Right renal pelvis (tissue), 4 donors: ENCODE results near the gene PLXND1. TPM values are rescaled to one million over a fixed set of nuclear protein-coding genes. Genes with fewer than 3 reads are reported as not detected.

ENCODE experiments used
- DNase-seq, 4 donors: peaks; one replicate each; pipeline ENCODE4 v3.0.0-alpha.2; 2013; ENCODE audit warnings: low read depth in 4 of 4, low spot score in 3 of 4, missing footprints in 1 of 4
- polyA plus RNA-seq, 4 donors: library from polyadenylated mRNA; unstranded; fragments of 120-200 nt; gene quantifications; one replicate each; pipeline ENCODE4 v1.2.1, GENCODE V29; 2013; ENCODE audit not compliant: insufficient read length in 4 of 4

The PLXND1 gene
- polyA plus RNA-seq, 4 donors = 119 to 164 (median 138) TPM

GRCh38 chr3:129603561-129603942, 2.9 kb downstream of the PLXND1 start:
- DNase-seq = no peak

- DNase-seq = no peak
Observed at GRCh38 chr3:129602730-129603560, 3.5 kb downstream of the PLXND1 start.

- DNase-seq = no peak
Observed at GRCh38 chr3:129602309-129602708, 4.2 kb downstream of the PLXND1 start.

GRCh38 chr3:129601713-129602112, 4.8 kb downstream of the PLXND1 start:
- DNase-seq = no peak

- DNase-seq = no peak
Observed at GRCh38 chr3:129600348-129600747, 6.1 kb downstream of the PLXND1 start.

GRCh38 chr3:129599607-129600006, 6.9 kb downstream of the PLXND1 start:
- DNase-seq = no peak

- DNase-seq = no peak
Observed at GRCh38 chr3:129599073-129599472, 7.4 kb downstream of the PLXND1 start.

- no peak for DNase-seq
Observed at GRCh38 chr3:129598484-129598883, 8.0 kb downstream of the PLXND1 start.

- no peak for DNase-seq
Observed at GRCh38 chr3:129598000-129598381, 8.5 kb downstream of the PLXND1 start.

- DNase-seq = no peak
Observed at GRCh38 chr3:129597087-129597999, 9.1 kb downstream of the PLXND1 start.

- peak in 2 of 4 donors; percentile 77 to 81 for DNase-seq
Observed at GRCh38 chr3:129596194-129597086, 10.0 kb downstream of the PLXND1 start.

GRCh38 chr3:129595544-129596193, 10.8 kb downstream of the PLXND1 start:
- DNase-seq = no peak

GRCh38 chr3:129594907-129595390, 11.5 kb downstream of the PLXND1 start:
- no peak for DNase-seq

- DNase-seq = no peak
Observed at GRCh38 chr3:129594409-129594808, 12.1 kb downstream of the PLXND1 start.

GRCh38 chr3:129593595-129594339, 12.7 kb downstream of the PLXND1 start:
- DNase-seq = no peak

GRCh38 chr3:129593230-129593594, 13.3 kb downstream of the PLXND1 start:
- DNase-seq = no peak

- no peak for DNase-seq
Observed at GRCh38 chr3:129592381-129593131, 13.9 kb downstream of the PLXND1 start.

- DNase-seq = no peak
Observed at GRCh38 chr3:129591932-129592331, 14.5 kb downstream of the PLXND1 start.

GRCh38 chr3:129590215-129590614, 16.3 kb downstream of the PLXND1 start:
- no peak for DNase-seq
